HUDEP-2 (cell line): ENCODE results near the gene CCR3.
A peak's percentile ranks its signal among the peaks of the same experiment; 100 is the strongest.
"Not testable (repeated sequence)": the region's sequence is repeated elsewhere in the genome, so short reads cannot be mapped to it uniquely, and the experiment has no call there.

Experiments
- DNase-seq, 76 experiments: peaks; one replicate each; lab custom pipeline; 2025; ENCODE audit not compliant: unreplicated experiment in 76 of 76; lab: John Stamatoyannopoulos, UW

Gene CCR3

DNA sequence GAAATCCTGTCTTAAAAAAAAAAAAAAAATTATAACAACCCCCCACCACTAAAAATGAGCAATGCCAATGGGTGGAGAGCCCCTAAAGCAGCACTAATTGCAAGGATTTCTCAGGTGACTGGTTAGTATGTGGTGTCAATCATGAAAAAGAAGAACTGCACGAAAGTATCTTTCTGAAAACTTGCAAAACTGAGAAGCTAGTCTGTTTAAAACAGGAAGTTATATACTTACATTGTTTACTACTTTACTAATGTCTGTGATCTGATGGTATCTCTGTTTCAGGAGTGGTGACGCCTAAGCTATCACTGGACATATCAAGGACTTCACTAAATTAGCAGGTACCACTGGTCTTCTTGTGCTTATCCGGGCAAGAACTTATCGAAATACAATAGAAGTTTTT is at the start of gene CCR3:
Gene CCR3, plus strand, starts transcription at position 341 of the 400 bp plus-strand sequence. CDS start 22,699 bp downstream, outside the sequence.
- no peak for DNase-seq

DNA sequence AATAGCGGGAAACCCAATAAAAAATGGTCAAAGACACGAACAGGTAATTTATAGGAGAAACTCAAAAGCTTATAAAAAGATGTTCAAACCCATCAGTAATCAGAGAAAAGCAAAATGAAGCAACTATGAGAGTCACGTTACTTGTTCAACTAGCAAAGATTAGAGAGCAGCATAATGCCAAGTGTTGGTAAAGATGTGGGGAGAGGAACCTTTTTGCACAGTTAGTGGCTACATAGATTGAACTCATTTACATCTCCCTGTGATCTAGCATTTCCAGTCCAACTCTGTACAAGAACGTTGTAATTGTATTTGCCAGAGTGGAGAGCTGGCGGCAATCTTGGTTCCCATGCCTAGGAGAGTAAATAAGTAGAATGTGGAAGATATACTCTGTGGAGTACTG is 49.3 kb upstream of the CCR3 start:
- no peak for DNase-seq

DNA sequence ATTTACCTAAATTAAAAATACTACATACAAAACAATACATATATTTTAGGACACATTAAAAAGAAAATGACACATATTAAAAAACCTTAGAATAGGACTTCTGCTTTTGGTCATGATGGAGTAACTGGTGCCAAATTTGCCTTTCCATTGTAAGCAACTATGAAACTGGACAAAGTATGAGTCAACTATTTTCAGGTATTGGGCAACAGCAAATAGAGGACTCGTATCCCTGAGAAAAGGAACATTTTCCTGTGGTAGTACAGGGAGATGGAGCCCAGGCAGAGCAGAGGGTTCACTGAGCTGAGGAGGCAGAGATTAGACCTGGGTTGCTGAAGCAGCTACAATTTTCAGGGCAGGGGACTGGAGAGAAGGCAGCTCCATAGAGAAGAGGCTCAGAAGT is 48.8 kb upstream of the CCR3 start:
- DNase-seq, result no peak

DNA sequence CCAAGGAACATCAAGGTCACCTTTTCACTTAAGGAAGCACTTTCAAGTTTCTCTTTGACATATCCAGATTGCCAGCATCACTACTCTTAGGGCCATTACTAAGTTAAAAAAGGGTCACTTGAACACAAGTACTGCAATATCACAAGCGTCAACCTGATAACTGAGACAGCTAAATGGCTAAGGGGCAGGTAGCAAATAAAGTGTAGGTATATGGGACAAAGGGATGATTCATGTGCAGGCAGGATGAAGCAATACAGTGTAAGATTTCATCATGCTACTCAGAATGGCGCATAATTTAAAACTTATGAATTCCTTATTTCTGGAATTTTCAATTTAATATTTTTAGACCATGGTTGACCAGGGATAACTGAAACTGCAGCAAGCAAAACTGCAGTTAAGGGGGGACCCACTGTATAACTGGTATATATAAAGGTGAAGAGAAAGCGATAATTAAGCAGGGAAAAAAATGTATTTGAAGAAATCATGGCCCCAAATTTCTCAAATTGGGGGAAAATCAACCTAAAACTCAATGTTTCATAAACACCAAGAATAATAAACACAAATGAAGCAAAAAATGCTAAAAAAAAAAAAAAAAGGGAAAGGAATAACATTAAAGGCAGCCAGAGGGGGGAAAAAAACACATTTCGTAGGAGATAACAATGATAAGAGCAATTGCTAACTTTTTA is 47.2 kb upstream of the CCR3 start:
- no peak for DNase-seq

DNA sequence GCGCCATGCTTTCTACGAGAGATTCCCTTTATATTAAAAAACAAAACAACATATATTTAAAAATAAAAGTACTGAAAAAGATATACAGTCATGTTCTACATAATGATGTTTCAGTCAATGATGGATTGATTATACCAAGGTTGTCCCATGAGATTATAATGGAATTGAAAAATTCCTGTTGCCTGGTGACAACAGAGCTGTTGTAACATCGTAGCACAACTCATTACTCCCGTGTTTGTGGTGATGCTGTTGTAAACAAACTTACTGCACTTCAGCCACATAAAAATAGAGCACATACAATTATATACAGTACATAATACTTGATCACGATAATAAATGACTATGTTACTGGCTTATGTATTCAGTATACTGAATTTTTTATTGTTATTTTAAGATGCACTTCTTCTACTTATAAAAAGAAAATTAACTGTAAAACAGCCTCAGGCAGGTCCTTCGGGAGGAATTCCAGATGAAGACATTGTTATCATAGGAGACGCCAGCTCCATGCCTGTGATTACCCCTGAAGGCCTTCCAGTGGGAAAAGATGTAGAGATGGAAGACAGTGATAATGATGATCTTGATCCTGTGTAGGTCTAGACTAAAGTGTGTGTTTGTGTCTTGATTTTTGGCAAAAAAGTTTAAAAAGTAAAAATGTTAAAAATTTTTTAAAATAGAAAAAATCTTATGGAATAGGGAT is 45.9 kb upstream of the CCR3 start:
- no peak for DNase-seq

DNA sequence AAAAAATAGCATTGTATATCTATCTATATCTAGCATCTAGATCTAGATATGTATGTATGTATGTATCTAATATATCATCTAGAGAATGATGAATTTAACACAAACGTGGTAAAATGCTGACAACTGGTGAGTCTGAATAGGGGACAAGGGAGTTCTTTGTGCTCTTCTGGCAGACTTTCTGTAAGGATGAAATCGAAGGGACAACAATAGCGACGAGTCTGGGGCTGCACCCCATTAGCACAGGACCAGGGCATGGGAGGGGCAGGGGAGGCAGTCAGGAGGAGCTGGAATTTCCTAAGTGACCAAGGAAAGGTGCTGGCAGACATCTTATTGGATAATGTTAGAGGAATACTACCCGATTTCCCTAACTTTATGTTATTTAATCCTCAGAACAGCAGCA is 42.0 kb upstream of the CCR3 start:
- DNase-seq, result no peak

DNA sequence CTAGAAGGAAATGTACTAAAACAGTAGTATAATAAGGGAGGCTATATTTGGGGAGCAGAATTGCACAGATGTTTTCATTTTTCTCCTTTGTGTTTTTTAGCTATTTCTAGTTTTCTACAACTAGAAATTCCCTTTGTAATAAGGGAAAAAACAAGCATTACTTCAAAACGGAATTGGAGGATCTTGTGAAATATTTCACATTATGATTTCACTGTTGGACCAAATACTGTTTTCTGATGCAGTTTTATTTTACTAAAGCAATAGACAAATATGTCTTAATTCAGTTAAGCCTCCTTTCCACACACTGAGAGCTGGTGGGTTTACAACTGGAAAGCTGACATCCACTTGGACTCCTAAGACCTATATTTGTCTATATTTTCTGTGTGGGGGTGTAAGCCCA is 41.5 kb upstream of the CCR3 start:
- DNase-seq, result no peak

DNA sequence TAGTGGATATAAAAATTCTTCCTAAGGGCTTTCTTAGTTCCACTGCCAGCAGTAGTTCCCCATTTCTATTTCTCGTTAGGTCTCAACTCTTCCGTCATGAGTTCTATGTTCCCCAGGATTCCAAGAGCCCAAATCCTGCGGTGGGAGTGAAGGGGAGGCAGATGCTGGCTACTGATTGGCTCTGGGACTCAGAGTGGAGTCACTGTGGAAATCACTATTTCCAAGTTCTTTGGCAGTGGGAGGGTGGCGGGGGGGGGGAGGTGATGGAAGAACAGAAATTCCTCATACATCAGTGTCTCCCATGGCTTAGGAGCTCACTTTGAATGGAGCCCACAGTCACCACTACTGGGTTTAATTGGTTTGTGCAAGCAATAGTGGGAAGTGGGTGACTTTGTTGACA is 39.7 kb upstream of the CCR3 start:
- no peak for DNase-seq

DNA sequence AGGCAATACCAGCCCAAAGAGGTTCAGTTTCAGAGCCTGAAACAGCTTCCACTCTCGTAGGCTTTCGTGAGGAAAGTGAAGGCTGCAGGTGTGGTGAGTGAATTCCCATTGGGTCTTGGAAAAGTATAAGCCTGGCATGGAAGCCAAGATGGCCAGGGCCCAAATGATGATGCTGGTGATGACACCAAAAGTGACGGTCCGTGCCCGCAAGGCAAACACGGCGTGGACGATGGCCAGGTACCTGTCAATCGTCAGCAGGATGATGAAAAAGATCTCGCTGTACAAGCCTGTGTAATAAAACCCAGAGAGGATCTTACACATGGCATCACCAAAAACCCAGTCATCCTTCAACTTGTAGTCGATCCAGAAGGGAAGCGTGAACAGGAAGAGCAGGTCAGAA is 38.6 kb upstream of the CCR3 start:
- DNase-seq, result no peak

DNA sequence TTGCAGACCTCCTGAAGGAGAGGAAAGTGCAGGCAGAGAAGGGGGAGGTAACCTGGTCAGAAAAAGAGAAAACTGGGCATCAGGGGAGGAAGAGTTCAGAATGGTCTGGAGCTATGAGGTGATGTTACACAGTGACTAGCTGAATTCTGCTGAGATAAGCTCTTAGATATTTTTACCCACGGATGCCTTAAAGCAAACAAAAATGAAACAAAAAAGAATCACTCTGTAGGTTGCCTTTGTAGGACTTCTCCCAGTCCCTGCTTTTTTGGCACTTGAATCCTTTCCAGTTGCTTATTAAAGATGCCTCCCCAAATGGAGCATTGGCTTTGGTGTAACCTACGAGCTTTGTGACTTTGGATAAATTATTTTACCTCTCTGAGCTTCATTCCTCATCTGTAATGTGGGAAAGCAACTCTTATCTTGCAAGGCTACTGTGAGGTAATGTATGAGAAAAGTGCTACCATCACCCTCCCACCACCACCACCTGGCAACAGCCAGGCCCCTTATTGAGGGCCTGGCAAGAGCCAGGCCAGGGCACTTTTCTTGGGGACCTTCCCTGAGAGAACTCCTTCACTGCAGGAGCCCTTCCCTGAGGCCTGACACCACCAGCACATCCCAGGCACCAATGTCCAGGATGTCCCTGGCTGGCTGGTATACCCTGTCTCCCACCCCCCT is 36.8 kb upstream of the CCR3 start:
- DNase-seq, result no peak

DNA sequence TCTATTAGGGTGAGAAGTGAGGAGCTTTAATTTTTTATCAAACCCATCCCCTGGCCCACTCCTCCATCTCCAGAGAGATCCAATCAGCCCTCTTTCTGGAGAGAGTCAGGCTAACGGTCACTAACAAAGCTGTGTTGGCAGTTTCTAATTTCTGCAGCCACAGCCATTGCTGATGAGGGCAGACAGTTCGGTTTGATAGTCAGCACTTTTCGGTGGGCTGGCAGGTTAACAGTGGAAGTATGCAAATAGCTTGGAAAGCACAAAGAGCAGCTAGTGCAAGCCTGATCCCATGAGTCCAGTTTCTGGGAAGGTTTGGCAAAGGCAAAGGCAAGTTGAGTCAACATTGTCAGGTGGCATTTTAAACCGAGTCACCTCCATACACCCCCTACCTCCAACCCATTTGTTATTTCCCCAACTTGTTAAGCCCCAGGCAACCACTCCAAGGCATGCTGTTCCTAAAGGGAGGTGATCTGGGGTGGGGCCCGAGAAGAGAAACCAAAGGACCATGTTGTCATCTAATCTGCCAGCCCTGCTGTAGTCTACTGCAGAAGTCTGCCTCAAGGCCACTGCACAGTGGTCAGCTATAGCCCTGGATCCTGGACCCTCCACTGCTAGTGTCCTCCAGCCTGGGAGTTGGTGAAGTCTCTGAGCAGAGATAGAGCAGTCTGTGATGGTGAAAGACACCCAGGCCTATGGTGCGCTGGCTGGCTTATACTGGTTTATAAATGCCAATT is 35.8 kb upstream of the CCR3 start:
- DNase-seq, result no peak

DNA sequence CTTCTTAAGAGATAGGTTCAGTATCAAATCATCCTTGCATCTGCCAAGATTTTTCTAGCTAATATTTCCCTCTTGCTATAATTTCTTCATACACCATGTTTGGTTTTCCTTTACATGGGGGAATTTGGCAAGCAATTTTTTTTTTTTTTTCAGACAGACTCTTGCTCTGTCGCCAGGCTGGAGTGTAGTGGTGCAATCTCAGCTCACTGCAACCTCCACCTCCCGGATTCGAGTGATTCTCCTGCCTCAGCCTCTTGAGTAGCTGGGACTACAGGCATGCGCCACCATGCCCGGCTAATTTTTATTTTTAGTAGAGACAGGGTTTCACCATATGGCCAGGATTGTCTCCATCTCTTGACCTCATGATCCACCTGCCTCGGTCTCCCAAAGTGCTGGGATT is 34.7 kb upstream of the CCR3 start:
- not testable (repeated sequence) for DNase-seq

DNA sequence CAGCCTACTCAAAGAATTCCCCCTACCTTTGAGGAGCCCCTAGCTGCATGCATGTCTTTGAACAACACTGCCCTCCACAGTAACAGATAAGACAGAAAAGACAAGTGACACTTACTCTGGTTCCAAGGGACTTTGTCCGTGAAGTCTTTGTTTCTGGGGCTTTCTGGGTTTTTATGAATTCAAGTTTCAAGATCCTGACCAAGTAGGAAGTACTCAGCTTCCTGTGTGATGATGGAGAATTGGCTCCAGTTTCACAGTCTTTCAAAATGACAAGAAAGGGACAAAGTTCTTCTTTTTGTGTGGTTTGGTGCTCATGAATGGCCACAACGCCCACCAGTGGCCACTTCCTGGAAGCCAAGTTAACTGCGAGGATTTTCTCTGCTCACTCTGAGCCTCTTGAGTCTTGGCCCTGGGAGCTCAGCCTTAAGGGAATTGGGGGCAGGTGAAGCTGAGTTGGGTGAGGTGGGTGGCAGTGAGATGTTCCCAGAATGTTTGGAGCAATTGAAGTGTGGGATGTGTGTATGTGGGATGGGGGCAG is 34.0 kb upstream of the CCR3 start, which contains the start of gene CCR1:
Gene CCR1, minus strand, starts transcription at position 147 of the 538 bp plus-strand sequence. CDS start 4,000 bp downstream, outside the sequence.
- DNase-seq, result peak in 3 of 76 experiments; percentile 1 to 10 (median 7)

DNA sequence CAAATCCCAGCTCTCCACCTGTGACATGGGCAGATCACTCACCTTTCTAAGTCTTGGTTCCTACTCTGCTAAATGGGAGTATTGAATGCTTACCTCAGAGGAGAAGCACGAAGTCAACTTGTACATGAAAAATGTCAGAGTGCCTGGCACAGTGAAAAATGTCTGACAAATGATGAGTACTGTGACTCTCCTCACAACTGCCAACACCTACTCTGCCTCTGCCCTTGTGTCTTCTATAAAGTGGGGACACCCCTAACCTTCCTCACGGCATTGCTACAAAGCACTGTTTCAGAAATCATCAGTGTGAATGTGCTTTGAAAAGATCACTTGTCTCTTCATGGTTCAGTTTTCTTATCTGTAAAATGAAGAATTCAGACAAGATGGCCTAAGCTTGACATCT is 33.2 kb upstream of the CCR3 start:
- DNase-seq, result no peak

DNA sequence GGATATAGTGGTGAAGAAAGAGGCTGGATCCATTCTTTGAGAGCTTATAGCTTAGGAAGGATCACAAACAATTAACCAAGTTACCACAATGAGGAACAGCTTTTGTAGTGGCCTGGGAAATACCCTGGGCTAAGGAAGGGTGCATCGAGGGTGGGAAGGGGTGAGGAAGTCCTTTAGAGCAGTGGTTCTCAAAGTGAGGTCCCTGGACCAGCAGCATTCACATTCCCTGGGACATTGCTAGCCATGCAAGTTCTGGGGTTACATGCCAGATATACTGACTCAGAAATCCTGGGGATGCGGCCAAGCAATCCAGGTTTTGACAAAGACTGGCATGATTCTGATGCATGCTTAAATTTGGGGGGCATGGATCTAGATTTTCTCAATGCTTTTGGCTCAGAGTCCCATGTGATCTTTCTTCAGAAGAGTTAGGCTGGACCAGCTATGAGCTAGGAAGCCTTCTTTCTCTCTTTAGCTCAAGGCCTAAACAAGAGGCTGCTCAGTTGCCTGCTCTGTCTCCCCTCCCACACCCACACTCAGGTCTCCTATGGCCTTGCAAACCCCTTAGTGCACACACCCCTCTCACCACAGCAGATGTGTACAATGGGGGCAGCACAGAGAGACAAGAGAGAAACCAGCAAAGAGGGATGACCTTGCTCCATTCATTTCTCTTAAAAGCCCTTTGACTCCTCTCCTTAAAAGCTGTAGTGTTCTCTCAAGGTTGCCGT is 32.4 kb upstream of the CCR3 start:
- DNase-seq, result no peak

DNA sequence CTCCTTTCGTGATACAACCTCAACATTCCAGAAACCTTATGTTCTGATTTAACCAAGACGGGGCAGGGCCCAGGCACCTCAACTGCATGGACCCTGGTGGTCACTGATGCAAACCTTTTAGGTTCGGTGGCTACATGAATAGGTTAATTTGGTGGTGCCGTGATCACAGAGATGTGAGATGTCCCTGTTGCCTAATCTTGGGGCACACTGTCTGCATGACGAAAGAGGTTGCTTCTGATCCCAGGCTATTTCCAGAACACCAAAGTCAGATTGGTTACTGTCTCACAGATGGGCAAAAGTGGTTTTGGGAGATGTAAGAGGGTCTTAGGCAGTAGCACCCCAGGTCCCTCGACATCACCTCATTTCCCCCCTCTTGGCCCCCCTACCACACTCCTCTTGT is 30.2 kb upstream of the CCR3 start:
- DNase-seq, result no peak

DNA sequence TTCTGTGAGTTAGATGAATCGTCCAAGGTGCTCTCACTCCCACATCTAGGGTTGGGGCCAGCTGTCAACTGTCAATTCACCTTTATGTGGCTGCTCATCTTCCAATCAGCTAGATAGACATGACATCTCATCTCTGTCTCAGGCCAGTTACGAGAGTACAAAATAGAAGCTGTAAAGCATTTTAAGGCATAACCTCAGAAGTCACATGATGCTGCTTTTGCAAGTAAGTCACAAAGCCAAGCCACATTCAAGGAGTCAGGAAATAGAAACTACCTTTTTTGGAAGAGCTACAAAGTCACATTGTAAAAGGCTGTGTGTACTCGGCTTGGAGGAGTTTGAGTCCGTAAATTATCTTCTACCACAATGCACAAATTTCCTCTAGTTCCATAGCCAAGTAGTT is 29.1 kb upstream of the CCR3 start:
- DNase-seq, result no peak

DNA sequence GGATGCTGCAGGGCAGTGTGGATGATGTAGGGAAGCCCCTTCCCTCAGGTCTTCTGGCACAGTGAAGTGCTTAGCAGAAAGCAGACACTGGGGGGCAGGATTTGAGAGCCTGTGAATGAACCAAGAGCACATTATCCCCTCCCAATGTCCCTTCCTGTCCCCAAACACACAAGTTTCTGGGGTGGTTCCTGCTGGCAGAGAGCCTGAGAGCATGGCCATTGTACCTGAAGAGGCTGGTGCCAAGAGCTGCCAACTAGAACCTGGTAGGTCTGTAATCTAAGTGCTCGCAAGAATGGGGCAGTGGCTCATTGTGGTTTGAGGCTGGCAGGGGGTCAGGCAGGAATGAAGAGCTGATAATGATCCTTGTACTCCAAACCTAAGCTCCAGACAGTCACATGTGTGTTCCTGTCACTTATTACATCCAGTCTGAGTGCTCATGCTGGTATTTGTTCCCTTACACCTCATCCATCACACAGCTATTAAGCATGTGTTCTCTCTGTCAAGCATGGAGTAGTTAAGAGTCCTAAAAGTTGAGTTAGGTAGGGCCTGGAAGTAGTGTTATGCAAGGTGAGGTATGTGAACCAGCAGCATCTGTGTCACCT is 27.4 kb upstream of the CCR3 start:
- peak in 6 of 76 experiments; percentile 2 to 15 (median 3) for DNase-seq

DNA sequence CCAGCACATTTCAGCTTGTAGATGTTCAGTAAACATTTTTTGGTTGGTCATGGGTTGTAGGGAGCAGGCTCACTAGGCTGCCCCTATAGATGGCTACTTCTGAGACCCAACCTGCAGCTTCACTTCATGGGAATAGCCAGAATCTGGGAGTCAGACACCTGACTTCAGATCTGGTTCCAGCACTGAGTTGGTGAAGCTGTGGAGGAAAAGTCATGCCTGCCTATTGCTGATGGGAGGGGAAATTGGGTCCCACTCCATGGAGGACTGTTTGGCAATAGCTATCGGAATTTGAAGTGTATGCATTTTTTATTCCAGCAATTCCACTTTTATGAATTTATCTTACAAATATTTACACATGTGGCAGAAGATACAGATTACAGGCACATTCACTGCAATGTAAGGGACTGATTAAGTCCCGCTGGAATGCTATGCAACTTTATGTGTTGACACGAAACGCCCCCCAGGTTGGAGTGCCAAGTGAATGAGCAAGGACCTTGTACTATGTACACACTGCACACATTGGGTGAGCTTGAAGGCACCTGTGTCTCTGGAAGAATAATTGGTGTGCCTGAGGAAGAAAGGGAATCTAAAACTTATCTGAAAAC is 26.3 kb upstream of the CCR3 start:
- DNase-seq, result no peak
